ENCODE results near the gene COQ5.
"Not testable (repeated sequence)": the region's sequence is repeated elsewhere in the genome, so short reads cannot be mapped to it uniquely, and the experiment has no call there.

Gene COQ5

GRCh38 chr12:120528861-120529525, at the start of gene COQ5:
Gene COQ5 (minus strand): TSS chr12:120529158. CDS start chr12:120529141, 17 bp downstream.
- peak; percentile 89 for DNase-seq

GRCh38 chr12:120574106-120574505, 45.1 kb upstream of the COQ5 start:
- DNase-seq = no peak

GRCh38 chr12:120573560-120573959, 44.6 kb upstream of the COQ5 start:
- no peak for DNase-seq

- no peak for DNase-seq
Measured at GRCh38 chr12:120571299-120571698, 42.3 kb upstream of the COQ5 start.

GRCh38 chr12:120563495-120563894, 34.5 kb upstream of the COQ5 start:
- no peak for DNase-seq

GRCh38 chr12:120562906-120563305, 33.9 kb upstream of the COQ5 start:
- no peak for DNase-seq

GRCh38 chr12:120557589-120557988, 28.6 kb upstream of the COQ5 start:
- DNase-seq = no peak

- no peak for DNase-seq
Measured at GRCh38 chr12:120554678-120555077, 25.7 kb upstream of the COQ5 start.

GRCh38 chr12:120546050-120546386, 17.1 kb upstream of the COQ5 start:
- no peak for DNase-seq

- DNase-seq = no peak
Measured at GRCh38 chr12:120544691-120545090, 15.7 kb upstream of the COQ5 start.

GRCh38 chr12:120542166-120542565, 13.2 kb upstream of the COQ5 start:
- no peak for DNase-seq

GRCh38 chr12:120540445-120540844, 11.5 kb upstream of the COQ5 start:
- DNase-seq = no peak

GRCh38 chr12:120539303-120539702, 10.3 kb upstream of the COQ5 start:
- peak; percentile 26 for DNase-seq

GRCh38 chr12:120538281-120539156, 9.6 kb upstream of the COQ5 start:
- DNase-seq = peak; percentile 60

- no peak for DNase-seq
Measured at GRCh38 chr12:120537856-120538220, 8.9 kb upstream of the COQ5 start.

- DNase-seq = no peak
Measured at GRCh38 chr12:120536064-120536791, 7.3 kb upstream of the COQ5 start.

GRCh38 chr12:120534703-120535655, 6.0 kb upstream of the COQ5 start:
- DNase-seq = peak; percentile 77

GRCh38 chr12:120534203-120534702, 5.3 kb upstream of the COQ5 start, which contains the start of gene RNF10:
Gene RNF10 (plus strand): TSS chr12:120534356. CDS start chr12:120534812, 456 bp downstream.
- DNase-seq = peak; percentile 90

- no peak for DNase-seq
Measured at GRCh38 chr12:120532701-120533238, 3.8 kb upstream of the COQ5 start.

GRCh38 chr12:120530418-120530761, 1.4 kb upstream of the COQ5 start:
- DNase-seq = not testable (repeated sequence)

- peak; percentile 58 for DNase-seq
Measured at GRCh38 chr12:120529641-120530417, 871 bp upstream of the COQ5 start.
